ENCODE results near the gene NPHS1. TPM values are rescaled to one million over a fixed set of nuclear protein-coding genes. Genes with fewer than 3 reads are reported as not detected.

Gene NPHS1
- polyA plus RNA-seq, 4 donors = 101 to 226 (median 168) TPM

Other genes with a start within 250 kb of the NPHS1 start
- gene HAUS5, start 239.8 kb downstream of the NPHS1 start, polyA plus RNA-seq (ENCODE audit: insufficient read length in 4 of 4) = 10 to 100 TPM; 18.2 to 30.9 (median 26.9) TPM
- gene RBM42, start 223.5 kb downstream of the NPHS1 start, polyA plus RNA-seq (ENCODE audit: insufficient read length in 4 of 4) = 10 to 100 TPM; 57.1 to 94.4 (median 73.3) TPM
- gene ETV2, start 210.8 kb downstream of the NPHS1 start, polyA plus RNA-seq (ENCODE audit: insufficient read length in 4 of 4) = 1 to 10 TPM; 1.1 to 3.6 (median 2.6) TPM
- 100 to 1,000 TPM; 302 to 435 (median 348) TPM for gene COX6B1, start 204.2 kb downstream of the NPHS1 start, polyA plus RNA-seq (ENCODE audit: insufficient read length in 4 of 4)
- gene UPK1A, start 186.0 kb downstream of the NPHS1 start, polyA plus RNA-seq (ENCODE audit: insufficient read length in 4 of 4) = 10 to 100 TPM in 3 of 4 donors, 1 to 10 TPM in 1; 9.8 to 26.7 (median 15.8) TPM
- gene ZBTB32, start 147.9 kb downstream of the NPHS1 start, polyA plus RNA-seq (ENCODE audit: insufficient read length in 4 of 4) = under 1 TPM; 0.17 to 0.91 (median 0.44) TPM
- gene KMT2B, start 134.5 kb downstream of the NPHS1 start, polyA plus RNA-seq (ENCODE audit: insufficient read length in 4 of 4) = 10 to 100 TPM; 24.2 to 42.6 (median 34.2) TPM
- gene IGFLR1, start 110.1 kb downstream of the NPHS1 start, polyA plus RNA-seq (ENCODE audit: insufficient read length in 4 of 4) = 1 to 10 TPM; 2.8 to 4.6 (median 3.7) TPM
- gene U2AF1L4, start 107.1 kb downstream of the NPHS1 start, polyA plus RNA-seq (ENCODE audit: insufficient read length in 4 of 4) = 10 to 100 TPM; 15.7 to 21.8 (median 19.7) TPM
- 10 to 100 TPM; 54.5 to 78.6 (median 66.5) TPM for gene PSENEN, start 106.9 kb downstream of the NPHS1 start, polyA plus RNA-seq (ENCODE audit: insufficient read length in 4 of 4)
- gene LIN37, start 103.9 kb downstream of the NPHS1 start, polyA plus RNA-seq (ENCODE audit: insufficient read length in 4 of 4) = 10 to 100 TPM; 11.5 to 13.0 (median 12.4) TPM
- gene HSPB6, start 95.5 kb downstream of the NPHS1 start, polyA plus RNA-seq (ENCODE audit: insufficient read length in 4 of 4) = 10 to 100 TPM; 19.4 to 32.3 (median 25.1) TPM
- gene PROSER3, start 94.3 kb downstream of the NPHS1 start, polyA plus RNA-seq (ENCODE audit: insufficient read length in 4 of 4) = 10 to 100 TPM; 11.5 to 28.6 (median 18.2) TPM
- gene ARHGAP33, start 76.9 kb downstream of the NPHS1 start, polyA plus RNA-seq (ENCODE audit: insufficient read length in 4 of 4) = 10 to 100 TPM; 10.9 to 53.7 (median 30.0) TPM
- 10 to 100 TPM; 24.2 to 60.6 (median 39.9) TPM for gene PRODH2, start 39.7 kb downstream of the NPHS1 start, polyA plus RNA-seq (ENCODE audit: insufficient read length in 4 of 4)
- 10 to 100 TPM in 3 of 4 donors, 1 to 10 TPM in 1; 7.7 to 12.8 (median 11.5) TPM for gene KIRREL2, start 4.4 kb upstream of the NPHS1 start, polyA plus RNA-seq (ENCODE audit: insufficient read length in 4 of 4)
- gene APLP1, start 16.1 kb upstream of the NPHS1 start, polyA plus RNA-seq (ENCODE audit: insufficient read length in 4 of 4) = 10 to 100 TPM; 19.3 to 32.8 (median 28.3) TPM
- gene NFKBID, start 48.0 kb upstream of the NPHS1 start, polyA plus RNA-seq (ENCODE audit: insufficient read length in 4 of 4) = 1 to 10 TPM; 1.3 to 6.0 (median 4.1) TPM
- 1 to 10 TPM; 3.0 to 4.5 (median 3.4) TPM for gene HCST, start 50.0 kb upstream of the NPHS1 start, polyA plus RNA-seq (ENCODE audit: insufficient read length in 4 of 4)
- 10 to 100 TPM in 2 of 4 donors, 1 to 10 TPM in 2; 8.2 to 13.5 (median 11.1) TPM for gene TYROBP, start 55.8 kb upstream of the NPHS1 start, polyA plus RNA-seq (ENCODE audit: insufficient read length in 4 of 4)
- gene LRFN3, start 83.9 kb upstream of the NPHS1 start, polyA plus RNA-seq (ENCODE audit: insufficient read length in 4 of 4) = 10 to 100 TPM in 3 of 4 donors, 1 to 10 TPM in 1; 8.6 to 19.9 (median 14.3) TPM
- gene SDHAF1, start 142.7 kb upstream of the NPHS1 start, polyA plus RNA-seq (ENCODE audit: insufficient read length in 4 of 4) = 10 to 100 TPM; 12.4 to 19.8 (median 15.0) TPM
- 10 to 100 TPM; 12.5 to 16.1 (median 13.3) TPM for gene SYNE4, start 156.3 kb upstream of the NPHS1 start, polyA plus RNA-seq (ENCODE audit: insufficient read length in 4 of 4)
- gene ALKBH6, start 161.7 kb upstream of the NPHS1 start, polyA plus RNA-seq (ENCODE audit: insufficient read length in 4 of 4) = 10 to 100 TPM; 11.8 to 20.5 (median 16.9) TPM
- gene CLIP3, start 180.4 kb upstream of the NPHS1 start, polyA plus RNA-seq (ENCODE audit: insufficient read length in 4 of 4) = 10 to 100 TPM; 47.0 to 61.8 (median 57.1) TPM
- gene THAP8, start 201.8 kb upstream of the NPHS1 start, polyA plus RNA-seq (ENCODE audit: insufficient read length in 4 of 4) = 10 to 100 TPM; 10.8 to 16.5 (median 13.4) TPM
- gene WDR62, start 202.4 kb upstream of the NPHS1 start, polyA plus RNA-seq (ENCODE audit: insufficient read length in 4 of 4) = 1 to 10 TPM; 3.1 to 6.4 (median 5.1) TPM